Fibroblast of pulmonary artery (primary cell): Measurements from ENCODE around the gene LPP.

ENCODE experiments used
- DNase-seq: peaks from one replicate; pipeline ENCODE4 v3.0.0-alpha.2; 2010; ENCODE audit warnings: low read depth
- H3K4me3 ChIP-seq: replicated peaks from 2 replicates; pipeline ENCODE4 v1.5.1; 2011; ENCODE audit warnings: low read depth, mild to moderate bottlenecking, control low read depth, low read length, moderate library complexity
- CTCF ChIP-seq: IDR thresholded peaks from 2 replicates; pipeline ENCODE4 v1.5.1; 2011; ENCODE audit warnings: mild to moderate bottlenecking, control low read depth, low read length, inconsistent platforms; ENCODE audit errors: missing control alignments

LPP gene

GRCh38 chr3:188154014-188154808 lies at the start of gene LPP:
Gene LPP (plus strand): TSS chr3:188154157. CDS start chr3:188406121, 251,964 bp downstream.
- DNase-seq = peak; percentile 80
- TF ChIP-seq CTCF = no peak
- peak within 1 kb of the TSS; percentile 85 for H3K4me3 ChIP-seq

DNA sequence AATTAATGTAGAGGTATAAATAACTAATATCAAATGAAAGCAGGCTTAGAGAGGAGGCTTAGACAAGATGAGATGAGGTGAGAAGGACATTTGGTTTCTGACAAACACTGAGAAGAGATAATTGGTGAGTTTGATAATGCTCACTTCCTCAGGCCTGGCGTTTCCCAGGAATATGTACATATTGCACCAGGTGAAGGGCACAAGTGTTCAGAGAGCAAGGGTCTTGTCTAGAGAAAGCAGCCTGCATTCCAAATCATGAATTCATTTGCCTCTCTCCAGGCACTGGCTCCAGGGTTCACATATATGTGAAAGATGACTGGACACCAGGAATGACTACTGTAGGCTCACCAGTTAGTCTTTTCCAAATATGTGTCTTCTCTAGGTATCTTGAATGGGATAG lies 48.0 kb upstream of the LPP start:
- no peak for DNase-seq
- H3K4me3 ChIP-seq = no peak overlapping the region
- TF ChIP-seq CTCF = no peak

- H3K4me3 ChIP-seq = no peak overlapping the region
- TF ChIP-seq CTCF = no peak
- DNase-seq = no peak
These were observed 47.5 kb upstream of the LPP start for GRCh38 chr3:188106454-188106853.

- H3K4me3 ChIP-seq = no peak overlapping the region
- no peak for DNase-seq
- no peak for TF ChIP-seq CTCF
These were observed 46.8 kb upstream of the LPP start for GRCh38 chr3:188106887-188107830.

GRCh38 chr3:188108703-188109412 lies 45.1 kb upstream of the LPP start:
- DNase-seq = no peak
- no peak overlapping the region for H3K4me3 ChIP-seq
- no peak for TF ChIP-seq CTCF

- TF ChIP-seq CTCF = no peak
- H3K4me3 ChIP-seq = no peak overlapping the region
- peak; percentile 19 for DNase-seq
These were observed 42.9 kb upstream of the LPP start for GRCh38 chr3:188111002-188111584.
